ENCODE results near the gene UVRAG. TPM values are rescaled to one million over a fixed set of nuclear protein-coding genes. Genes with fewer than 3 reads are reported as not detected.

UVRAG gene
- polyA plus RNA-seq, 1 donor (not counting 4 experiments of a cell fraction or from before 2014, with no cell fraction given) = 11.9 TPM

- Histone ChIP-seq H3K79me2 (ENCODE audit: control insufficient read depth, insufficient read depth, low read length) (no peaks in the 10 kb centered on the region), H3K4me1 (ENCODE audit: control insufficient read depth, extremely low read depth, insufficient read depth, low read length) (no peaks in the 10 kb centered on the region), H3K9me3 (ENCODE audit: control insufficient read depth, low read depth, low read length) (no peaks in the 10 kb centered on the region), H3K4me3 (ENCODE audit: control insufficient read depth in 2 of 3, extremely low read depth in 1 of 3, insufficient read depth in 2 of 3, low read depth in 1 of 3, low read length in 3 of 3) (no peak overlapping the region), H3K4me2 (ENCODE audit: control insufficient read depth, extremely low read depth, insufficient read depth, low read depth, low read length) (no peak overlapping the region), H3K9ac (ENCODE audit: control insufficient read depth, extremely low read depth, insufficient read depth, low read length) (no peak overlapping the region), H3K9me1 (ENCODE audit: control insufficient read depth, extremely low read depth, insufficient read depth, low read length) (no peaks in the 10 kb centered on the region), H2AFZ (ENCODE audit: control insufficient read depth, low read length) (no peak overlapping the region), H3K27ac (ENCODE audit: control insufficient read depth, insufficient read depth, low read length) (no peak overlapping the region), H3K27me3 (ENCODE audit: control insufficient read depth, extremely low read depth, insufficient read depth, low read length) (no peaks in the 10 kb centered on the region), H3K36me3 (ENCODE audit: control insufficient read depth in 2 of 2, extremely low read depth in 1 of 2, insufficient read depth in 2 of 2, low read length in 2 of 2) (no peaks in the 10 kb centered on the region), H4K20me1 (ENCODE audit: control insufficient read depth, extremely low read depth, insufficient read depth, low read length) (no peaks in the 10 kb centered on the region)
- DNase-seq (ENCODE audit: low read depth, low spot score) (no peak), FAIRE-seq (no peak)
- TF ChIP-seq CTCF (optimal IDR thresholded peaks at IDR 0.05 in 1 of 3, IDR thresholded peaks at IDR 0.05 in 1 of 3, conservative IDR thresholded peaks at IDR 0.05 in 1 of 3; ENCODE audit: extremely low read depth in 1 of 3, insufficient read depth in 2 of 3, low read length in 3 of 3) = no peak
- TF ChIP-seq EZH2 (IDR thresholded peaks at IDR 0.05; ENCODE audit: low read length) = no peak
- dilution Hi-C loops (cut with MboI; ENCODE audit: extremely low pct_ligation_motif_present, low sequenced_read_pairs) = no loop called here
Observed at GRCh38 chr11:76115555-76115954, 300.5 kb downstream of the UVRAG start.

GRCh38 chr11:76119032-76119431 lies 304.0 kb downstream of the UVRAG start:
- Histone ChIP-seq H3K9ac (ENCODE audit: control insufficient read depth, extremely low read depth, insufficient read depth, low read length) (no peak overlapping the region), H3K9me1 (ENCODE audit: control insufficient read depth, extremely low read depth, insufficient read depth, low read length) (no peaks in the 10 kb centered on the region), H3K27ac (ENCODE audit: control insufficient read depth, insufficient read depth, low read length) (no peak overlapping the region), H3K27me3 (ENCODE audit: control insufficient read depth, extremely low read depth, insufficient read depth, low read length) (no peaks in the 10 kb centered on the region), H3K36me3 (ENCODE audit: control insufficient read depth in 2 of 2, extremely low read depth in 1 of 2, insufficient read depth in 2 of 2, low read length in 2 of 2) (no peaks in the 10 kb centered on the region), H3K4me3 (ENCODE audit: control insufficient read depth in 2 of 3, extremely low read depth in 1 of 3, insufficient read depth in 2 of 3, low read depth in 1 of 3, low read length in 3 of 3) (no peak overlapping the region), H3K79me2 (ENCODE audit: control insufficient read depth, insufficient read depth, low read length) (no peaks in the 10 kb centered on the region), H3K4me2 (ENCODE audit: control insufficient read depth, extremely low read depth, insufficient read depth, low read depth, low read length) (no peak overlapping the region), H3K4me1 (ENCODE audit: control insufficient read depth, extremely low read depth, insufficient read depth, low read length) (no peaks in the 10 kb centered on the region), H2AFZ (ENCODE audit: control insufficient read depth, low read length) (no peak overlapping the region), H4K20me1 (ENCODE audit: control insufficient read depth, extremely low read depth, insufficient read depth, low read length) (no peaks in the 10 kb centered on the region), H3K9me3 (ENCODE audit: control insufficient read depth, low read depth, low read length) (no peaks in the 10 kb centered on the region)
- FAIRE-seq (no peak), DNase-seq (ENCODE audit: low read depth, low spot score) (no peak)
- dilution Hi-C loops (cut with MboI; ENCODE audit: extremely low pct_ligation_motif_present, low sequenced_read_pairs) = no loop called here
- TF ChIP-seq EZH2 (IDR thresholded peaks at IDR 0.05; ENCODE audit: low read length) (no peak), CTCF (optimal IDR thresholded peaks at IDR 0.05 in 1 of 3, IDR thresholded peaks at IDR 0.05 in 1 of 3, conservative IDR thresholded peaks at IDR 0.05 in 1 of 3; ENCODE audit: extremely low read depth in 1 of 3, insufficient read depth in 2 of 3, low read length in 3 of 3) (peak in 1 of 3 experiments; percentile 27)
